Measurements from ENCODE around the gene SALL1.

DNA sequence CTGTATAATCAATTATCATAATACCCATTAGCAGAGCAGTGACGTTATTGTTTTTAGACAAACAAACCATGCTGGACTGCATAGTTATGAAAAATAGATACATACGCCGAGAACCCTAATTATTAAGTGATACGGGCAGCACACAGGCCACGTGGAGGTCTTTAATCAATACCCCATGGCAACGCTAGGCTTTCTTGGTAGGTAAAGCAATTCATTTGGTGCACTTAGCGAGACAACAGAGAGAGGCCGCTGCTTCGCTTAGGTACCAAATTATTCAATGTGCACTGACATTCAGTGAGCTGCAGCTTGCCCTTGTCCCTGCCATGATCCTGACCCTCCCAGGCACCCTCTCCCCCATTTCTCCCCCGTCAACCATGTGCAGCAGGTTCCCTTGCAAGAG, 12.9 kb downstream of the SALL1 start:
- TF ChIP-seq CTCF (conservative IDR thresholded peaks at IDR 0.05; ENCODE audit: low read depth, low read length) (no peak), EZH2 (IDR thresholded peaks at IDR 0.05; ENCODE audit: low read length, unreplicated experiment) (no peak), EZH2phosphoT487 (IDR thresholded peaks at IDR 0.05; ENCODE audit: borderline replicate concordance, low read length) (no peak)

All from PC-3 (cell line).